Glutamatergic neuron (in vitro differentiated cells): ENCODE results near the gene POC5. TPM values are rescaled to one million over a fixed set of nuclear protein-coding genes. Genes with fewer than 3 reads are reported as not detected.

ENCODE experiments used
- DNase-seq: peaks from one replicate; pipeline ENCODE4 v3.0.0; 2022
- H3K27ac Mint-ChIP-seq: one replicate; pipeline ENCODE4 v1.8.0; 2020; ENCODE audit warnings: mild to moderate bottlenecking, mixed read lengths, inconsistent platforms; ENCODE audit not compliant: unreplicated experiment
- H3K27me3 Mint-ChIP-seq: one replicate; pipeline ENCODE4 v1.8.0; 2020; ENCODE audit warnings: mild to moderate bottlenecking, moderate library complexity, mixed read lengths, inconsistent platforms; ENCODE audit not compliant: unreplicated experiment
- H3K36me3 Mint-ChIP-seq: one replicate; pipeline ENCODE4 v1.8.0; 2020; ENCODE audit warnings: mild to moderate bottlenecking, mixed read lengths, inconsistent platforms; ENCODE audit not compliant: unreplicated experiment
- H3K4me1 Mint-ChIP-seq: one replicate; pipeline ENCODE4 v1.8.0; 2020; ENCODE audit warnings: mild to moderate bottlenecking, low read depth, mixed read lengths, inconsistent platforms; ENCODE audit not compliant: unreplicated experiment
- H3K4me3 Mint-ChIP-seq: one replicate; pipeline ENCODE4 v1.8.0; 2020; ENCODE audit warnings: mild to moderate bottlenecking, mixed read lengths, inconsistent platforms; ENCODE audit not compliant: unreplicated experiment
- H3K9me3 Mint-ChIP-seq: one replicate; pipeline ENCODE4 v1.8.0; 2020; ENCODE audit warnings: mild to moderate bottlenecking, moderate library complexity, mixed read lengths, inconsistent platforms; ENCODE audit not compliant: unreplicated experiment
- CTCF ChIP-seq: fragments of 200-600 bp; sonication (generic); IDR thresholded peaks from one replicate; pipeline ENCODE4 v1.5.0; 2021; ENCODE audit not compliant: partially characterized antibody, unreplicated experiment
- total RNA-seq: library from RNA; stranded (reverse); fragmentation: NEBNext Ultra II Directional; extraction: Animal tissue kit (Norgen Biotek cat#: 25700); gene quantifications from one replicate; pipeline ENCODE4 v1.2.1, GENCODE V29; 2021; ENCODE audit not compliant: unreplicated experiment

The POC5 gene
- total RNA-seq, 1 donor from 2014 or later = 21.5 TPM

DNA sequence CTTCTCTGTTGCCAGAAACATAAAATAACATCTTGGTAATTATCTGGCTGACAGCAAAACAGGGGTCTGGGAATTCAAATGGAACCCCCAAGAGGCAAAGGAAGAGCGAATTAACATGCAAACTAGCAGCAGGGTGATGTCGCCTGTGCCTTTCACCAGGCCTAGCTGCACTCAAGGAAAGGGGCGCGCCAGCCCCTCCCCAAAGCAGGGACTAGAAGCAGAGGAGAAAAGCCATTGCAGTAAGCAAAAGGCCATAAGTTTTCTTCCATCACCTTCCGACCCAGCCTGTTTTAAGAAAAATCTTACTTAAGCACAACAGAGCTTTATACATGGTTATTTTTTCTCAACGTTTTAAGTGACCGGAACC, 539 bp downstream of the POC5 start:
- no peak for TF ChIP-seq CTCF
- Mint-ChIP-seq H3K4me3 (peak overlapping the region; percentile 96), H3K27me3 (peaks cover 6% of the 10 kb centered on the region), H3K4me1 (peaks cover 11% of the 10 kb centered on the region), H3K36me3 (no peaks in the 10 kb centered on the region), H3K27ac (peak overlapping the region; percentile 97), H3K9me3 (peaks cover 3% of the 10 kb centered on the region)
- peak; percentile 46 for DNase-seq

GRCh38 chr5:75712091-75712490, 5.1 kb downstream of the POC5 start:
- H3K27me3 Mint-ChIP-seq = peaks cover 5% of the 10 kb centered on the region
- H3K27ac Mint-ChIP-seq = no peak overlapping the region
- DNase-seq = no peak
- H3K36me3 Mint-ChIP-seq = no peaks in the 10 kb centered on the region
- H3K4me1 Mint-ChIP-seq = peaks cover 11% of the 10 kb centered on the region
- no peak for TF ChIP-seq CTCF
- peaks cover 2% of the 10 kb centered on the region for H3K9me3 Mint-ChIP-seq
- H3K4me3 Mint-ChIP-seq = no peak overlapping the region

DNA sequence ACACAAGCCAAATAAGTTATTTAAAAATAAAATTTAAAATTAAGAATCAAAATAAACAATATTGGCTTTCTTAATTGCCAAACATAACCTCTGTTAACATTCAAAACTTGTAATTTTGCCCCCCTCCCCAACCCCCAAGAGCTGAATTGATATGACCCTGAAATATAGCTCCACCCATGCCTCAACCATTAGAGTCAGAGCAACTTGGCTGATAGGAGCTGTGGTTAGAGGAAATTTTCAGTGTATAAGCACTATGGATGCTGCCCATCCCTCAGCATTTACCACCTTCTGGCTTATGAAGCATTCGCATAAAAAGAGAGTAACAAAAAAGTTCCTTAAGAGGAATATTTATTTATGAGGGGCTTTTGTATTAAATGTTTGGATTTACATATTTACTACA, 6.1 kb downstream of the POC5 start:
- no peak for DNase-seq
- no peak overlapping the region for H3K27ac Mint-ChIP-seq
- no peaks in the 10 kb centered on the region for H3K36me3 Mint-ChIP-seq
- no peaks in the 10 kb centered on the region for H3K9me3 Mint-ChIP-seq
- H3K27me3 Mint-ChIP-seq = peaks cover 5% of the 10 kb centered on the region
- no peak overlapping the region for H3K4me3 Mint-ChIP-seq
- no peak for TF ChIP-seq CTCF
- peaks cover 11% of the 10 kb centered on the region for H3K4me1 Mint-ChIP-seq

DNA sequence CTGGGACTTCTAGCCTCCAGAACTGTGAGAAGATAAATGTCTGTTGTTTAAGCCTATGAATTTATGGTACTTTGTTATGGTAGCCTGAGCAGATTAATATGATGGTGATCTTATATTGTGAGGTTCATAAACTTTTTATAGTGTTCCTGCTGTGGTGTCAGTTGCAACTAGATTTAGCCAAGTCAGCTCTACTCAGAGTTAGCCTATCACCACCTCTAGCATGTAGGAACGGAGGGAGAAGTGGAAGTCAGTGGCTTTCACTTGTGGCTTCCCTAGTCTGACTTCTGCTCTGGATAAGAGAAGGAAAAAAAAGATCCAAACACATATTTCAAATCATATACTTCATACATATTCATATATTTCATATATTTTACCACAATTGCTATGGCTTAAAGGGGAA, 6.6 kb downstream of the POC5 start:
- H3K9me3 Mint-ChIP-seq = no peaks in the 10 kb centered on the region
- peaks cover 2% of the 10 kb centered on the region for H3K27me3 Mint-ChIP-seq
- no peak overlapping the region for H3K4me3 Mint-ChIP-seq
- DNase-seq = no peak
- TF ChIP-seq CTCF = no peak
- H3K27ac Mint-ChIP-seq = no peak overlapping the region
- no peaks in the 10 kb centered on the region for H3K36me3 Mint-ChIP-seq
- peaks cover 8% of the 10 kb centered on the region for H3K4me1 Mint-ChIP-seq

- Mint-ChIP-seq H3K9me3 (no peaks in the 10 kb centered on the region), H3K27ac (no peak overlapping the region), H3K36me3 (peaks cover 5% of the 10 kb centered on the region), H3K4me1 (no peaks in the 10 kb centered on the region), H3K4me3 (no peak overlapping the region), H3K27me3 (no peaks in the 10 kb centered on the region)
- DNase-seq = no peak
- no peak for TF ChIP-seq CTCF
These were observed 9.2 kb downstream of the POC5 start for GRCh38 chr5:75707911-75708509.
